GM21619 (cell line): ENCODE results near the gene METTL18.

ENCODE experiments used
- ATAC-seq: cut with Tn5 transposase; IDR thresholded peaks from one replicate; pipeline ENCODE4 v1.9.1; 2021; ENCODE audit not compliant: unreplicated experiment

METTL18 gene

DNA sequence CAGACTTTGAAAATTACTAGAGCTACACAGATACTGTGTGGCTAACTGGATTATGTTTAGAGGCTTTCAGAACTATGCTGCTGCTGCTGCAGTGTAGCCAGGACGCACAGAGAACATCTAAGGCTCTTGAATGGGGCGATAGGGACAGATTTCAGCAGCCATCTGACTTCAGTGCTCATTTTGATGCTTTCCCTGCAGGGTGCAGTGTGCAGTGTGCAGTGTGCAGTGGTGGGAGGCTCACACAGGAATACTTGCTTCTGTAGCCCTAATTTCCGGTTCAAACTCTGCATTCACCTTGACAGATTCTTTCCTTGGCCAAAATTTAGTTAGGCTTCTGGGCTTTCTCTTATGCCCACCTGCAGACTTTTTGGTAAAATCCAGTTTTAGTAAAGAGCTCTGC lies 7.7 kb downstream of the METTL18 start:
- ATAC-seq: no peak

DNA sequence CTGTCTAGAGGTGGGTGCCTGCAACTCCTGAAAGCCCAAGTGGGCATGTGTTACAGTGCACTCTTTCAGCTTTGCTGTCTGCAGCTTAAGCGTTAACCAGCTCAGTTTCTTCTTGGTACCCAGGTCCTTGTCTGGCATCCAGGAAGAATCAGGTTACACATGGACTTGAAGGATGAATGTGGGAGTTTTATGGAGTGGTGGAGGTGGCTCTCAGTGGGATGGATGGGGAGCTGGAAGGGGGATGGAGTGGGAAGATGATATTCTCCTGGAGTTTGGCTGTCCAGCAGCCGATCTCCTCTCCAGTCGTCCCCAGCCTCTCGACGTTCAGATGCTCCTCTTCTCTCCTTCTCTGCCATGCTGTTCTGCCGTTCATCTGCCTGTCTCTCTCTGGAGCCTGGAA lies 9.4 kb downstream of the METTL18 start:
- ATAC-seq: no peak

DNA sequence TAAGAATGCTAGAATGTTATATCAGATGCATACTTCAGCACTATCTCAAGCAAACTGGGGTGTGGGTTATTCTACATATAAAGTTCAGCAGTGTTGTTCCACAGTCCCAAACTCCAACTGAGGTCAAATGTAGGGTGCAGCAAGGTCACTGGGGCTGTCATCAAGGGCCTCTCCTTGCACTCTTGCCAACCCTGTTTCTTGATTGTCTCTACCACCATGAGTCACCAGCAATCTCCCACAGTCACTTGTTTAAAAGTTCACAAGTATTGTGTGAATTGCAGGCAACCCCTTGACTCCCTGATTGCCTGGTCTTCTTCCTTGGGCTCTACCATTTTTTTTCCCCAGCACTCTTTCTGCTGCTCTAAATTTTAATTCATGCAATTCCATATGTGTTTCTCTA lies 10.6 kb downstream of the METTL18 start:
- ATAC-seq: no peak

DNA sequence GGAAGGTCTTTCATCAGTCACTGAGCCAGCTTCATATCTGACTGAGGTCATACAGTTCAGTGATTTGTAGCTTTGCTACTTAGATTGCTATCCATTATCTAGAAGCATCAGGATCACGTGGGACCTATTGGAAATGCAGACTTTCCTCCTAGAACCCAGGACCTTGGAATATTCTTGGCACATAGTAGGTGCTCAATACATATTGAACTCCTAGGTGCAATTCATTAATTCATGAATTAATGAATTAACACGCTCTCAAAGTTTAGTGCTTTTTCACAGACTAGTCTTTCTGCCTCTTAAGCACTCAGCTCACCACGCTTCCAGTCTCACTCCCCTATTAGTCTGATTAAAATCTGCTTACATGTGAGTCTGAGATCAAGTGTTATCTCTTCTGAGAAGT lies 12.1 kb downstream of the METTL18 start:
- no peak for ATAC-seq

DNA sequence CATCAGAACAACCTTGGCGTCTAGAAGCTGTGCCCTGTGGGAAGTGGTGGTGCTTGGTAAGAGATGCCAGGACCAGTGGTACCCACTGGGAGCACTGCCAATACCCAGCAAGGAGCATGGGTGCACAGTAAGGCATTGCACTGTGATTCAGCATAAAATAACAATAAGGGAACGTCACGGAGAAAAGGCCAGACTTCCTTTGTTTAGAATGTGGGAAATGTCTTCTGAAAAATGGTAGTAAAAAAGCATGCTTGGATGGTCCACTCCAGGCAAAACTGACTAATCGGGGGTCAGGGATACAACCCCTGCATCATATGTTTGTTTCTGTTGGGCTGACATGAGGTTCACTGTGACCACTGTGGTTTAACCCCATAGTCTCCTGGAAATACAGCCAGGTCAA lies 14.7 kb downstream of the METTL18 start:
- no peak for ATAC-seq

DNA sequence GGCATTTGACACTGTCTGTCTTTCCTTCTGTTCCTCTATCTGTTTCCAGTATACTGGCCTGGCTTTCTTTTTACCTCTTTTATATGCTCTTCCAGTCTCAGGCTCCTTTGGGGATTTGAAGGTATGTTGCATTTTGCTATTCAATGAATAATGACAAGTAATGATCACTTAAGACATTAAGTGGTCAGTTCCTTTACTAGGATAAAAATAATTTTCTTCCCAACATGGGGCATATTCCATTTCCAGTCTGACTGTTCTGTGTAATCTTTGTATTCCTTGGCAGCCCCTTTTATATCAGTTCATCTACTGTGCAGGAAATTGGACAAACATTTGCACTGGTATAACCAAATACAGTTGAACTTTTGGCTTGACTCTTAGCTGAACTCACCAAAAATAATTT lies 15.6 kb downstream of the METTL18 start:
- no peak for ATAC-seq

DNA sequence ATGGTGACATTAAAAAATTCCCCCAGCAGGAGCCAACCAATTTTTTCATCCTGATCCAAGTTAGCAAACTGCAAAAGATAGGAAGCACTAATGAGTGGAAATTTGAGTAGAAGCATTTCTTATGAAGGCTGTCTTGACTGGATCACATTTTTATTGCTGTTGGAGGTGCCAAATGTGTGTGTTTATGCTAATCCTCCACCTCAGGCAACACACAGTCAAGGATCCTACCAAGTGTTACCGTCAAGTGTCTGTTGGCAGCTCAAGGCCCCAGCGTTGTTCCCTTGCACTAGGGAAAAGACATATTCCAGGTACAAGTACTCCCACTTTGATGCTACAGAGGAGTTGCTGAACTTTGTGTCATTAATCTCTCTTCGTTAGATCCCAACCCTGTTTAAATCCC lies 18.3 kb downstream of the METTL18 start:
- ATAC-seq: no peak

DNA sequence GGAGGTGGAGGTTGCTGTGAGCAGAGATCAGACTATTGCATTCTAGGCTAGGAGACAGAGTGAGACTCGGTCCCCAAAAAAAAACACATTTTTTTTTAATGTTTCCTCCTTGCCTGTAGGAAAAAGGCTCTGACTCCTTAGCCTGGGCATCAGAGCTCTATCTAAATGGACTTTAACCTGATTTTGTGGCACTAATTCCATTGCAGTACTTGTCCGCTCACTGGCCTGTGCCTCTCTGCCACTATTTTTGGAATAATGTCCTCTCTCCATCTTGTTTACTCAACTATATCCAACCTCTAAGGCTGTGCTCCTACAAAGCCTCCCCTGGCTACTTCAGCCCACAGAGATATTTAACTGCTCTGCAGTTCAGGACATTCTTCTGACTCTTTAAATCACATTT lies 26.5 kb downstream of the METTL18 start:
- no peak for ATAC-seq

DNA sequence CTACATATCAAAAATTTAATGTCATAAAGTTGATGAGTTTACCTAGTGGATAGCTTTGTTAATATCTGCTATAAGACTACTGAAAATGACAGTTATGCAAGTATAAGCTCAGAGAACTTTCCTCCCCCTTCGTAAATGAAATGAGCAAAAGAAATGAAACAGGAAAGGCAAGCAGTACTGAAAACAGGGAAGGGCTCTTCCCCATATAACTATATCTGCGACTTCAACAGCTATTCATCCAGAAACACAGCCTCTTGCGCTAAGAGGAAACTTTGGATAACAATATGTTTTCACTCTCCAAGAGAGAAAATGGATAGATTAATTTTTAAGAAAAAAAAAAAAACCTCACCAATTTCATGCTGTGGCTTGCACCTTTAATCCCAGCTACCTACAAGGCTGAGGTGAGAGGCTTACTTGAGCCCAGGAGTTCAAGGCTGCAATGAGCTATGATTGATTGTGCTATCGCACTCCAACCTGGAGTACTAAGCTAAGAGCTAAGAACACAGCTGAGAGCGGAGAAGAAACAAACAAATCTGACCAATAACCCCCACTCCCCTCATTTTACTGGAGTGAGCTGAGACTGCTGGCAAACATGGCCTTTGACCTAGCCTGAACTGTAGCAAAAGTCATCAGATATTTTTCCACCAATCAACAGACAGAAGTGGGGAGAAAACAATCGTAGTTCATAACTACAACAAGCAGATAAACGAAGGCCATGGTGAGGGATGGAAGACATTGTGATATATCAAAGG lies 29.0 kb downstream of the METTL18 start:
- ATAC-seq: no peak

DNA sequence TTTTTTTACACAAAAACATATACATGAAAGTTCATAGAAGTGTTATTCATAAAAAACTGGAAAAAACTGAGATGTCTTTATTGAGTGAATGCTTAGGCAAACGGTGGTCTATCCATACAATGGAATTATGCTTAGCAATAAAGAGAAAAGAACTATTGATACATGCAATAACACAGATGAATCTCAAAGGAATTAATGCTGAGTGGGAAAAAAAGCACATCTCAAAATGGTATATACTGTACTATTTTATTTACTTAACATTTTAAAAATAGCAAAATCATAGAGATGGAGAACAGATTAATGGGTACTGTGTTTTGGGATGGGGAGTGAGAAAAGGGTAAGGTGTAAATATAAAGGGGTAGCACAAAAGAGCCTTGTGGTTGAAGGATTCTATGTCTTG lies 29.8 kb downstream of the METTL18 start:
- ATAC-seq: no peak

DNA sequence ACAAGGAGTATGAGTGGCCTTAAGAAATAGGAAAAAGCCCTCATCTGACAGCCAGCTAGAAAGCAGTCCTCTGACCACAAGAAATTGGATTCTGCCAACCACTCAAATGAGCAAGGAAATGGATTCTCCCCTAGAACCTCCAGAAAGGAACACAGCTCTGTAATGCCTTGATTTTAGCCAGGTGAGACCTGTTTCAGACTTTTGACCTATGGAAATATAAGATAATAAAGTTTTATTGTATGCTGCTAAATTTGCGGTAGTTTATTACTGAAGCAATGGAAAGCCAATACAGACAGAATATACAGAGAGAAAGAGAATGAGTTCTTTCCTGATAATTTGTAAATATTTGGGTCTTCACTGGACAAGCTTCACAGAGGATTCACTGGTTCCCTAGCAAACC lies 32.0 kb downstream of the METTL18 start:
- no peak for ATAC-seq

DNA sequence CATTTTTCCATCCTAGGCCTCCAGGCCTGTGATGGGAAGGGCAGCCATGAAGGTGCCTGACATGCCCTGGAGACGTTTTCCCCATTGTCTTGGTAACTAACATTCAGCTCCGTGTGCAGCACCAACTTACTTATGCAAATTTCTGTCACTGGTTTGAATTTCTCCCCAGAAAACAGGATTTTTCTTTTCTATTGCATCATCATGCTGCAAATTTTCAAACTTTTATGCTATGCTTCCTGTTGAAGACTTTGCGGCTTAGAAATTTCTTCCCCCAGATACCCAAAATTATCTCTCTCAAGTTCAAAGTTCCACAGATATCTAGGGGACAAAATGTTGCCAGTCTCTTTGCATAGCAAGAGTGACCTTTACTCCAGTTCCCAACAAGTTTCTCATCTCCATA lies 35.7 kb downstream of the METTL18 start:
- no peak for ATAC-seq

DNA sequence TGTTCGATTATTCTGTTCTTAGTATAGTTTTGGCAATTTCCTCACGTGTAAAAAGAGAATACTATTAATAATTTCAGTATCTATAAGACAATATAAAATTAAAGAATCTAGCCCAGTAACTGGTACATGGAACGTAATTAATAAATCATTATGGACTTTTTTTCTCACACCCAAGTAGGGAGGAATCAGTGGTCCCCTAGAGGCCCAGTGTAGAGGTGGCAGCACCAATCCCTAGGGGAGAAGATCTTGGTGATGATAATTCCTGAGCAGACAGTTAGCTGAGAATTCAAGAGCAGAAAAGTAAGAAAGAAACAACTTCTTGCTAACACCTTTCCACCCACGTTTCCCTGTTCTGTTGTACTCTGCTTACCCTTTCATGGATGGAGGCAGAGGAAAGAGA lies 41.2 kb downstream of the METTL18 start:
- no peak for ATAC-seq

DNA sequence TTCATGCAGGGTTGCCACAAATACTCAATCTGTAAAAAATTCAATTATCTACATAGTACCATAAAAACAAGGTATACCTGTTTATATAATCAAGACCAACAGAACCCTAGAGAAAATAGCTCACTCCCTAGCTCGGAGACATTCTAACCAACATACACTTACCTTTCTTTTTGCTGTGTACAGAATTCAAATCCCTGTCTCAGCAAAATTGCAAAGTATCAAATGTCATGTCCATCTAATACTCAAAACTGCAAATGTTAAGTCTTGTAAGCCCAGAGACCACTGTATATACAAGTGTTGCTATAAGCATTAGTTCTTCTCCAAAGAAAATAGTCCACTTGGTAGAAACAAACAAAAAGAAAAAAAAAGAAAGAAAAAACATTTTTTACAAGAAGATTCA lies 44.7 kb downstream of the METTL18 start:
- no peak for ATAC-seq

DNA sequence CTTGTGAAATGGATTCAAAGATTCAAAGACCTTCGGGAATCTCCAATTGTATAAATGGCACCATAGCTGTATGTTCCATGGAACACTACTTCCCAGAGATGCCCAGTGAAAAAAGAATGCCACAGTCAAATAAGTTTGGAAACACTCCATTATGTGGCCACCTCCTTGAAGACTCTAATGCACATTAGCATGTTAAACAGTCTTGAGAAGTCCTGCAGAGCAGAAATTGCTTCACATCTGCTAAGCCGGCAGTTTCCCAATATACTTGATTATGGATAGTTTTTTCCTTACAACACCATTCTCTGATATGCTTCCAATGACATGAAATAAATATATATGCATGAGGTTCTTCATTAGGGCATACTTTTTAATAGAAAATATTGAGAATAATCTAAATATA lies 48.2 kb downstream of the METTL18 start:
- no peak for ATAC-seq

DNA sequence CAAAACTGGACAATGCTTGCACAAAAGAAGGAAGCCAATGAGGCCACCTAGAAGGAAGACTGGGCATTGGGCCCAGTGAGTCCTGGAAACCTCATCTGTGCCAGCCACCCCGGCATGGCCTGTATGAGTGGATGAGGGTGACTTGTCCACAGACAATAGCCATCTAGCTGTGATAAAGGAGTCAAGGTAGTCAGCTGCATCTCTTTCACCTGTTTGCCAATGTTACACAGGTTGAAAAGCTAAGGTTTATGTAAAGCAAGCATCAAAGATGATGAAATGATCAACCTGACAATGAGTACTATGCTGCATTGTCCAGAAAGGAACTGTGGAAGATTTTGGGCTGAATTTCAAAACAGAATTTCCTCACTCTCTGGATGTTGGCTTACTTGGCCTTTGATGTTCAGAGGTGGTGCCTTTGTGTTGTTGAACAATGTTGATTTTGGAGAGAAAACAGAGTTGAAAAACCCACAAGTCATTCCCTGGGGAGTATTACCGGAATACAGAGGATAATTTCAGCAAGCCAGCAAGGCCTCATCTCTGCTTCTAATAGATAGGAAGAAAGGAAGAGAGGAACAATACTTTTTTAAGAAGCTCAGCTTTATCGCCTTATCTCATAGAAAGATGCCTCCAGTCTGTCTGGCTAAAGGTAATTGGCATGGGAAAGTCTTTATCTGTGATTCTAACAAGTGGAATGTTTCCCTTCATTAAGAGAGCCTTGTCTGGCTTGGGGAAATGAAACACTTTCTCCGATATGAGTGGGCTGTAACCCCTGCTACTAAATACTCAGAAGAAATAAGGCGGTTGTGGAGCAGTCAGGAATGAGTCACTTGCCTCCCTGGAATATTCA lies 49.5 kb downstream of the METTL18 start:
- ATAC-seq: no peak
